Panc1 (cell line): ENCODE data around the gene ZNF652. TPM values are rescaled to one million over a fixed set of nuclear protein-coding genes. Genes with fewer than 3 reads are reported as not detected.

ENCODE experiments used
- ATAC-seq: fragments of 200-7000 bp; cut with Tn5 transposase; 2 replicates; pipeline ENCODE4 v1.9.1; 2020; ENCODE audit warnings: mild to moderate bottlenecking, moderate library complexity
- BruUV-seq: library from RNA; stranded (reverse); fragments of 400-500 nt; replicated peaks from 2 replicates; lab custom pipeline; 2021; lab: Mats Ljungman, UMichigan
- CTCF ChIA-PET: fragments of 300-600 bp; sonication (Branson Sonifier 250); formaldehyde crosslinking; loops from one replicate; lab custom pipeline; 2022; ENCODE audit warnings: antibody characterized with exemption; lab: Charles Lee
- POLR2A ChIA-PET: fragments of 300-600 bp; sonication (Branson Sonifier 250); formaldehyde crosslinking; loops from one replicate; lab custom pipeline; 2022; ENCODE audit warnings: antibody characterized with exemption; lab: Charles Lee
- DNase-seq: peaks from one replicate; pipeline ENCODE4 v3.0.0-alpha.2; 2010; ENCODE audit warnings: low read depth, low spot score
- H3K27ac ChIP-seq: 2 replicates; pipeline ENCODE4 v1.5.1; 2011; ENCODE audit warnings: mild to moderate bottlenecking, low read length, inconsistent platforms
- H3K27me3 ChIP-seq: fragments of 200-500 bp; sonication (Bioruptor generic); 2 replicates; pipeline ENCODE4 v1.6.0; 2014; ENCODE audit warnings: low read length, inconsistent platforms; ENCODE audit not compliant: control insufficient read depth, insufficient read depth
- H3K36me3 ChIP-seq: fragments of 200-500 bp; sonication (Bioruptor generic); 2 replicates; pipeline ENCODE4 v1.5.1; 2014; ENCODE audit warnings: inconsistent platforms, mild to moderate bottlenecking, low read length, moderate library complexity; ENCODE audit not compliant: control insufficient read depth, insufficient read depth
- H3K4me1 ChIP-seq: 2 replicates; pipeline ENCODE4 v1.5.1; 2011; ENCODE audit warnings: inconsistent platforms, mild to moderate bottlenecking, low read length, moderate library complexity; ENCODE audit not compliant: control insufficient read depth, insufficient read depth
- H3K4me3 ChIP-seq, 2 experiments: 2 replicates each; pipeline ENCODE4 v1.5.1; 2011 to 2012; ENCODE audit warnings: low read depth in 2 of 2, low read length in 2 of 2, mild to moderate bottlenecking in 2 of 2, inconsistent platforms in 1 of 2, moderate library complexity in 1 of 2
- H3K9me3 ChIP-seq: fragments of 200-500 bp; sonication (Bioruptor generic); 2 replicates; pipeline ENCODE4 v1.5.1; 2014; ENCODE audit warnings: low read depth, mild to moderate bottlenecking, inconsistent platforms, low read length, moderate library complexity; ENCODE audit not compliant: control insufficient read depth, insufficient read depth
- POLR2AphosphoS5 ChIP-seq: IDR thresholded peaks from 2 replicates; pipeline ENCODE4 v1.6.1; 2012; ENCODE audit warnings: mild to moderate bottlenecking, low read depth, low read length, moderate library complexity
- SIN3A ChIP-seq: IDR thresholded peaks from 2 replicates; pipeline ENCODE4 v1.6.1; 2012; ENCODE audit warnings: low read depth, mild to moderate bottlenecking, low read length, moderate library complexity, borderline replicate concordance; ENCODE audit not compliant: insufficient read depth
- TCF7L2 ChIP-seq: IDR thresholded peaks from 2 replicates; pipeline ENCODE4 v1.6.1; 2011; ENCODE audit warnings: mild to moderate bottlenecking, low read depth, low read length, inconsistent platforms
- in situ Hi-C: cut with HindIII; loops from 2 replicates; pipeline ENCODE4 v1.10.0; 2016; ENCODE audit warnings: low sequenced_read_pairs, low pct_unique_long_range_greater_than_20kb
- intact Hi-C: fragments of 100-400 bp; cut with micrococcal nuclease; formaldehyde crosslinking; loops from one replicate; pipeline ENCODE4 v1.10.0; 2022; ENCODE audit not compliant: unreplicated experiment
- total RNA-seq: library from RNA; stranded (reverse); gene quantifications from one replicate; pipeline ENCODE4 v1.2.1, GENCODE V29; 2021; ENCODE audit not compliant: unreplicated experiment
- TF ChIP-seq, protein P1 (sequence below), 2 experiments: IDR thresholded peaks; 2 replicates each; pipeline ENCODE4 v1.6.1; 2011 to 2012; ENCODE audit warnings: low read depth in 2 of 2, control low read depth in 1 of 2, low read length in 1 of 2, mild to moderate bottlenecking in 1 of 2, moderate library complexity in 1 of 2; ENCODE audit not compliant: insufficient read depth in 1 of 2
- TF ChIP-seq, protein P2 (sequence below): fragments of 450-650 bp; IDR thresholded peaks from 2 replicates; pipeline ENCODE4 v1.5.1; 2017; ENCODE audit warnings: mild to moderate bottlenecking

ZNF652 gene
- total RNA-seq, 1 experiment from 2014 or later: 42.4 TPM

GRCh38 chr17:49339354-49339753 lies 22.7 kb downstream of the ZNF652 start:
- ATAC-seq (no peak), DNase-seq (no peak)
- Histone ChIP-seq H3K27ac (no peak overlapping the region), H3K4me3 (no peak overlapping the region), H3K36me3 (no peaks in the 10 kb centered on the region), H3K4me1 (peaks cover 5% of the 10 kb centered on the region; the same call in 1 of the 2 replicates), H3K9me3 (no peaks in the 10 kb centered on the region), H3K27me3 (no peaks in the 10 kb centered on the region)
- ChIA-PET CTCF (interaction anchor here (0.6 kb wide), 1 partner anchor 8 kb away, joined by 4 read pairs; no protein-coding TSS in a partner anchor), POLR2A (no interaction called here)
- in situ Hi-C loops (no loop called here), intact Hi-C loops (no loop called here)
- BruUV-seq: no TSS peak
- TF ChIP-seq, protein P1, sequence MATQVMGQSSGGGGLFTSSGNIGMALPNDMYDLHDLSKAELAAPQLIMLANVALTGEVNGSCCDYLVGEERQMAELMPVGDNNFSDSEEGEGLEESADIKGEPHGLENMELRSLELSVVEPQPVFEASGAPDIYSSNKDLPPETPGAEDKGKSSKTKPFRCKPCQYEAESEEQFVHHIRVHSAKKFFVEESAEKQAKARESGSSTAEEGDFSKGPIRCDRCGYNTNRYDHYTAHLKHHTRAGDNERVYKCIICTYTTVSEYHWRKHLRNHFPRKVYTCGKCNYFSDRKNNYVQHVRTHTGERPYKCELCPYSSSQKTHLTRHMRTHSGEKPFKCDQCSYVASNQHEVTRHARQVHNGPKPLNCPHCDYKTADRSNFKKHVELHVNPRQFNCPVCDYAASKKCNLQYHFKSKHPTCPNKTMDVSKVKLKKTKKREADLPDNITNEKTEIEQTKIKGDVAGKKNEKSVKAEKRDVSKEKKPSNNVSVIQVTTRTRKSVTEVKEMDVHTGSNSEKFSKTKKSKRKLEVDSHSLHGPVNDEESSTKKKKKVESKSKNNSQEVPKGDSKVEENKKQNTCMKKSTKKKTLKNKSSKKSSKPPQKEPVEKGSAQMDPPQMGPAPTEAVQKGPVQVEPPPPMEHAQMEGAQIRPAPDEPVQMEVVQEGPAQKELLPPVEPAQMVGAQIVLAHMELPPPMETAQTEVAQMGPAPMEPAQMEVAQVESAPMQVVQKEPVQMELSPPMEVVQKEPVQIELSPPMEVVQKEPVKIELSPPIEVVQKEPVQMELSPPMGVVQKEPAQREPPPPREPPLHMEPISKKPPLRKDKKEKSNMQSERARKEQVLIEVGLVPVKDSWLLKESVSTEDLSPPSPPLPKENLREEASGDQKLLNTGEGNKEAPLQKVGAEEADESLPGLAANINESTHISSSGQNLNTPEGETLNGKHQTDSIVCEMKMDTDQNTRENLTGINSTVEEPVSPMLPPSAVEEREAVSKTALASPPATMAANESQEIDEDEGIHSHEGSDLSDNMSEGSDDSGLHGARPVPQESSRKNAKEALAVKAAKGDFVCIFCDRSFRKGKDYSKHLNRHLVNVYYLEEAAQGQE (IDR thresholded peaks at IDR 0.05; ENCODE audit: insufficient read depth in 1 of 2, low read depth in 2 of 2, low read length in 1 of 2): no peak
- TF ChIP-seq, protein P2, sequence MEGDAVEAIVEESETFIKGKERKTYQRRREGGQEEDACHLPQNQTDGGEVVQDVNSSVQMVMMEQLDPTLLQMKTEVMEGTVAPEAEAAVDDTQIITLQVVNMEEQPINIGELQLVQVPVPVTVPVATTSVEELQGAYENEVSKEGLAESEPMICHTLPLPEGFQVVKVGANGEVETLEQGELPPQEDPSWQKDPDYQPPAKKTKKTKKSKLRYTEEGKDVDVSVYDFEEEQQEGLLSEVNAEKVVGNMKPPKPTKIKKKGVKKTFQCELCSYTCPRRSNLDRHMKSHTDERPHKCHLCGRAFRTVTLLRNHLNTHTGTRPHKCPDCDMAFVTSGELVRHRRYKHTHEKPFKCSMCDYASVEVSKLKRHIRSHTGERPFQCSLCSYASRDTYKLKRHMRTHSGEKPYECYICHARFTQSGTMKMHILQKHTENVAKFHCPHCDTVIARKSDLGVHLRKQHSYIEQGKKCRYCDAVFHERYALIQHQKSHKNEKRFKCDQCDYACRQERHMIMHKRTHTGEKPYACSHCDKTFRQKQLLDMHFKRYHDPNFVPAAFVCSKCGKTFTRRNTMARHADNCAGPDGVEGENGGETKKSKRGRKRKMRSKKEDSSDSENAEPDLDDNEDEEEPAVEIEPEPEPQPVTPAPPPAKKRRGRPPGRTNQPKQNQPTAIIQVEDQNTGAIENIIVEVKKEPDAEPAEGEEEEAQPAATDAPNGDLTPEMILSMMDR: no peak
- TF ChIP-seq TCF7L2 (no peak), POLR2AphosphoS5 (no peak), SIN3A (no peak)

DNA sequence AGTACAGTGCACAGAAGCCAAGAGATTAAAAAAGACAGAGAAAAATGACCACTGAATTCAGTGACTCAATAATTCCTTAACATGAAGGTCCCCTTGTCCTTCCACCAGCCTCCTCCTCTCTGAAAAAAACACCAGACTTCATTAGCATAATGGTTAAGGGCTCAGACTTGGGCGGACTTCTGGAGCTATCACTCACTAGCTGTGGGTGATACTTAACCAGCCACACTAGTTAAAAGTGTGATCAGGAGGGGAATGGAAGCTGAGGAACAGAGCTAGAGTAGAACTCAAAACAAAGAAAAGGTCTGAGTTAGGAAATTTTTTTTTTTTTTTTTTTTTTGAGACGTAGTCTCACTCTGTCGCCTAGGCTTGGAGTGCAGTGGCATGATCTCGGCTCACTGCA lies 23.2 kb downstream of the ZNF652 start:
- DNase-seq (no peak), ATAC-seq (no peak)
- Histone ChIP-seq H3K27me3 (no peaks in the 10 kb centered on the region), H3K27ac (no peak overlapping the region), H3K4me3 (no peak overlapping the region), H3K9me3 (no peaks in the 10 kb centered on the region), H3K4me1 (peaks cover 5% of the 10 kb centered on the region; the same call in 1 of the 2 replicates), H3K36me3 (no peaks in the 10 kb centered on the region)
- intact Hi-C loops: no loop called here
- BruUV-seq: no TSS peak
- TF ChIP-seq, protein P2: no peak
- TF ChIP-seq SIN3A: no peak
- TF ChIP-seq, protein P1 (IDR thresholded peaks at IDR 0.05; ENCODE audit: insufficient read depth in 1 of 2, low read depth in 2 of 2, low read length in 1 of 2): no peak
- ChIA-PET POLR2A (no interaction called here), CTCF (interaction anchor here (0.6 kb wide), 1 partner anchor 9 kb away, joined by 4 read pairs; no protein-coding TSS in a partner anchor)
- in situ Hi-C loops: no loop called here
